T-helper 17 cell (primary cell): Measurements from ENCODE around the gene FAM114A1. TPM values are rescaled to one million over a fixed set of nuclear protein-coding genes. Genes with fewer than 3 reads are reported as not detected.
A peak's percentile ranks its signal among the peaks of the same experiment; 100 is the strongest.

Source experiments
- ATAC-seq: fragments of 150-1000 bp; cut with Tn5 transposase; 2 replicates; pipeline ENCODE4 v1.10.0; 2021; ENCODE audit warnings: mild to moderate bottlenecking, moderate library complexity
- DNase-seq, 3 donors: peaks; one replicate each; pipeline versions ENCODE4 v3.0.0 to v3.0.0-alpha.2; 2020 to 2021
- H3K9me3 ChIP-seq: one replicate; pipeline ENCODE4 v1.7.0; 2013; ENCODE audit warnings: low read length, mild to moderate bottlenecking; ENCODE audit not compliant: control insufficient read depth, poor library complexity, severe bottlenecking
- H3K27ac Mint-ChIP-seq: one replicate; pipeline ENCODE4 v1.8.0; 2022; ENCODE audit warnings: mild to moderate bottlenecking, moderate library complexity, mixed read lengths
- H3K27me3 Mint-ChIP-seq: one replicate; pipeline ENCODE4 v1.8.0; 2022; ENCODE audit warnings: mixed read lengths
- H3K36me3 Mint-ChIP-seq: one replicate; pipeline ENCODE4 v1.8.0; 2022; ENCODE audit warnings: low read depth, mixed read lengths
- H3K4me1 Mint-ChIP-seq: one replicate; pipeline ENCODE4 v1.8.0; 2022; ENCODE audit warnings: mild to moderate bottlenecking, mixed read lengths
- H3K4me3 Mint-ChIP-seq: one replicate; pipeline ENCODE4 v1.8.0; 2022; ENCODE audit warnings: mild to moderate bottlenecking, moderate library complexity, mixed read lengths
- total RNA-seq, 4 donors: library from RNA in 2 of 4; stranded (reverse) in 2 of 4; gene quantifications; one replicate each; pipeline ENCODE4 v1.2.3 and lab custom pipeline; 2022 to 2026

The FAM114A1 gene
- total RNA-seq, 2 donors from 2014 or later, result 0.50 TPM; not detected in 1

GRCh38 chr4:38837849-38838248 is 29.8 kb upstream of the FAM114A1 start:
- Mint-ChIP-seq H3K27me3 (no peaks in the 10 kb centered on the region), H3K36me3 (no peaks in the 10 kb centered on the region), H3K27ac (peak overlapping the region; percentile 1), H3K4me1 (peaks cover 19% of the 10 kb centered on the region), H3K4me3 (peak overlapping the region; percentile 39)
- ATAC-seq (peak; percentile 85), DNase-seq (no peak)
- no peaks in the 10 kb centered on the region for H3K9me3 ChIP-seq

GRCh38 chr4:38842994-38843393 is 24.6 kb upstream of the FAM114A1 start:
- H3K27ac Mint-ChIP-seq, result no peak overlapping the region
- peaks cover 12% of the 10 kb centered on the region for H3K4me1 Mint-ChIP-seq
- DNase-seq, result no peak
- H3K36me3 Mint-ChIP-seq, result peaks cover 2% of the 10 kb centered on the region
- no peaks in the 10 kb centered on the region for H3K27me3 Mint-ChIP-seq
- ATAC-seq, result no peak
- no peaks in the 10 kb centered on the region for H3K9me3 ChIP-seq
- no peak overlapping the region for H3K4me3 Mint-ChIP-seq

- no peak for ATAC-seq
- H3K4me3 Mint-ChIP-seq, result no peak overlapping the region
- H3K36me3 Mint-ChIP-seq, result peaks cover 2% of the 10 kb centered on the region
These were observed 21.6 kb upstream of the FAM114A1 start for GRCh38 chr4:38846015-38846414.

GRCh38 chr4:38855466-38855865 is 12.1 kb upstream of the FAM114A1 start:
- Mint-ChIP-seq H3K27me3 (no peaks in the 10 kb centered on the region), H3K36me3 (no peaks in the 10 kb centered on the region), H3K4me1 (peaks cover 21% of the 10 kb centered on the region), H3K4me3 (peak overlapping the region; percentile 85), H3K27ac (peak overlapping the region; percentile 87)
- H3K9me3 ChIP-seq, result no peaks in the 10 kb centered on the region
- ATAC-seq, result no peak
- DNase-seq, result no peak

More at GRCh38 chr4:38846015-38846414, 21.6 kb upstream of the FAM114A1 start:
- DNase-seq, result no peak
- H3K9me3 ChIP-seq, result no peaks in the 10 kb centered on the region
- Mint-ChIP-seq H3K27ac (no peak overlapping the region), H3K27me3 (no peaks in the 10 kb centered on the region), H3K4me1 (peaks cover 3% of the 10 kb centered on the region)

- DNase-seq (no peak), ATAC-seq (peak; percentile 53)
- H3K4me3 Mint-ChIP-seq, result peak overlapping the region; percentile 85
- H3K27me3 Mint-ChIP-seq, result peaks cover 2% of the 10 kb centered on the region
- no peaks in the 10 kb centered on the region for H3K9me3 ChIP-seq
- no peaks in the 10 kb centered on the region for H3K36me3 Mint-ChIP-seq
- H3K4me1 Mint-ChIP-seq, result peaks cover 26% of the 10 kb centered on the region
- H3K27ac Mint-ChIP-seq, result peak overlapping the region; percentile 87
These were observed 11.6 kb upstream of the FAM114A1 start for GRCh38 chr4:38856046-38856445.

GRCh38 chr4:38856524-38857337 is 10.9 kb upstream of the FAM114A1 start, which contains the start of gene TLR6:
Gene TLR6, minus strand, starts transcription at chr4:38856817. Its CDS starts 27,344 bp downstream, at chr4:38829473.
- H3K4me1 Mint-ChIP-seq, result peaks cover 32% of the 10 kb centered on the region
- H3K36me3 Mint-ChIP-seq, result no peaks in the 10 kb centered on the region
- no peaks in the 10 kb centered on the region for H3K9me3 ChIP-seq
- peaks cover 8% of the 10 kb centered on the region for H3K27me3 Mint-ChIP-seq
- peak within 1 kb of the TSS; percentile 87 for H3K27ac Mint-ChIP-seq
- DNase-seq, result peak; percentile 19 to 56 (median 23)
- peak within 1 kb of the TSS; percentile 85 for H3K4me3 Mint-ChIP-seq
- ATAC-seq, result peak; percentile 80

GRCh38 chr4:38857354-38858096 is 10.1 kb upstream of the FAM114A1 start:
- no peaks in the 10 kb centered on the region for H3K9me3 ChIP-seq
- peak overlapping the region; percentile 87 for H3K27ac Mint-ChIP-seq
- no peak for DNase-seq
- no peaks in the 10 kb centered on the region for H3K36me3 Mint-ChIP-seq
- peaks cover 11% of the 10 kb centered on the region for H3K27me3 Mint-ChIP-seq
- peak; percentile 20 for ATAC-seq
- peaks cover 32% of the 10 kb centered on the region for H3K4me1 Mint-ChIP-seq
- peak overlapping the region; percentile 41 for H3K4me3 Mint-ChIP-seq

- H3K36me3 Mint-ChIP-seq, result peaks cover 2% of the 10 kb centered on the region
- H3K4me3 Mint-ChIP-seq, result peak overlapping the region; percentile 41
- H3K9me3 ChIP-seq, result no peaks in the 10 kb centered on the region
- DNase-seq (no peak), ATAC-seq (no peak)
- peaks cover 32% of the 10 kb centered on the region for H3K4me1 Mint-ChIP-seq
- peaks cover 17% of the 10 kb centered on the region for H3K27me3 Mint-ChIP-seq
- H3K27ac Mint-ChIP-seq, result peak overlapping the region; percentile 87
These were observed 9.5 kb upstream of the FAM114A1 start for GRCh38 chr4:38858097-38858420.

GRCh38 chr4:38859501-38859900 is 8.1 kb upstream of the FAM114A1 start:
- DNase-seq (no peak), ATAC-seq (no peak)
- peaks cover 32% of the 10 kb centered on the region for H3K4me1 Mint-ChIP-seq
- H3K4me3 Mint-ChIP-seq, result no peak overlapping the region
- no peak overlapping the region for H3K27ac Mint-ChIP-seq
- peaks cover 2% of the 10 kb centered on the region for H3K36me3 Mint-ChIP-seq
- H3K27me3 Mint-ChIP-seq, result peaks cover 29% of the 10 kb centered on the region
- H3K9me3 ChIP-seq, result no peaks in the 10 kb centered on the region

- peak overlapping the region; percentile 2 for H3K27ac Mint-ChIP-seq
- peak; percentile 63 for ATAC-seq
These were observed 6.7 kb upstream of the FAM114A1 start for GRCh38 chr4:38860788-38861424.

GRCh38 chr4:38861791-38862190 is 5.8 kb upstream of the FAM114A1 start:
- ATAC-seq (no peak), DNase-seq (no peak)
- Mint-ChIP-seq H3K36me3 (peaks cover 2% of the 10 kb centered on the region), H3K4me1 (peaks cover 26% of the 10 kb centered on the region), H3K4me3 (peak overlapping the region; percentile 47), H3K27ac (no peak overlapping the region), H3K27me3 (peaks cover 35% of the 10 kb centered on the region)
- no peaks in the 10 kb centered on the region for H3K9me3 ChIP-seq

More at GRCh38 chr4:38860788-38861424, 6.7 kb upstream of the FAM114A1 start:
- Mint-ChIP-seq H3K36me3 (peaks cover 2% of the 10 kb centered on the region), H3K27me3 (peaks cover 33% of the 10 kb centered on the region), H3K4me3 (peak overlapping the region; percentile 47), H3K4me1 (peaks cover 30% of the 10 kb centered on the region)
- DNase-seq, result peak; percentile 21 to 49 (median 26)
- H3K9me3 ChIP-seq, result no peaks in the 10 kb centered on the region

GRCh38 chr4:38865445-38865844 is 2.2 kb upstream of the FAM114A1 start:
- no peaks in the 10 kb centered on the region for H3K9me3 ChIP-seq
- peaks cover 52% of the 10 kb centered on the region for H3K27me3 Mint-ChIP-seq
- DNase-seq (no peak), ATAC-seq (no peak)
- H3K4me3 Mint-ChIP-seq, result no peak overlapping the region
- peaks cover 25% of the 10 kb centered on the region for H3K4me1 Mint-ChIP-seq
- peaks cover 2% of the 10 kb centered on the region for H3K36me3 Mint-ChIP-seq
- no peak overlapping the region for H3K27ac Mint-ChIP-seq

- DNase-seq (no peak), ATAC-seq (peak; percentile 18)
- Mint-ChIP-seq H3K4me1 (peaks cover 13% of the 10 kb centered on the region), H3K27me3 (peaks cover 41% of the 10 kb centered on the region), H3K27ac (no peak overlapping the region), H3K36me3 (peaks cover 2% of the 10 kb centered on the region), H3K4me3 (peak overlapping the region; percentile 75)
- no peaks in the 10 kb centered on the region for H3K9me3 ChIP-seq
These were observed 581 bp upstream of the FAM114A1 start for GRCh38 chr4:38866973-38867477.
